PFSK-1 (cell line): ENCODE data around the gene UIMC1.

Experiments used
- FOXP2 ChIP-seq: optimal IDR thresholded peaks from 2 replicates; pipeline ENCODE3; 2011; ENCODE audit warnings: borderline replicate concordance, control low read depth, inconsistent platforms; ENCODE audit not compliant: insufficient read depth; ENCODE audit errors: extremely low read length, extremely low read depth
- POLR2AphosphoS5 ChIP-seq: IDR thresholded peaks from 2 replicates; pipeline ENCODE4 v1.6.1; 2012; ENCODE audit warnings: low read depth, mild to moderate bottlenecking, control low read depth, low read length, moderate library complexity
- SIN3A ChIP-seq: IDR thresholded peaks from 2 replicates; pipeline ENCODE4 v1.6.1; 2012; ENCODE audit warnings: mild to moderate bottlenecking, low read length, moderate library complexity, borderline replicate concordance; ENCODE audit not compliant: insufficient read depth
- TAF1 ChIP-seq: IDR thresholded peaks from 2 replicates; pipeline ENCODE4 v1.6.1; 2012; ENCODE audit warnings: low read length, control low read depth, borderline replicate concordance; ENCODE audit not compliant: insufficient read depth
- TF ChIP-seq, protein P1 (sequence below), 2 experiments: IDR thresholded peaks; 2 replicates each; pipeline versions ENCODE4 v1.6.1 to v1.8.0; 2011 to 2012; ENCODE audit warnings: low read depth in 2 of 2, low read length in 2 of 2, control low read depth in 1 of 2, inconsistent platforms in 1 of 2, mild to moderate bottlenecking in 1 of 2, moderate library complexity in 1 of 2; ENCODE audit not compliant: insufficient read depth in 1 of 2

- TF ChIP-seq TAF1 (no peak), FOXP2 (no peak), POLR2AphosphoS5 (no peak), SIN3A (no peak)
- TF ChIP-seq, protein P1, sequence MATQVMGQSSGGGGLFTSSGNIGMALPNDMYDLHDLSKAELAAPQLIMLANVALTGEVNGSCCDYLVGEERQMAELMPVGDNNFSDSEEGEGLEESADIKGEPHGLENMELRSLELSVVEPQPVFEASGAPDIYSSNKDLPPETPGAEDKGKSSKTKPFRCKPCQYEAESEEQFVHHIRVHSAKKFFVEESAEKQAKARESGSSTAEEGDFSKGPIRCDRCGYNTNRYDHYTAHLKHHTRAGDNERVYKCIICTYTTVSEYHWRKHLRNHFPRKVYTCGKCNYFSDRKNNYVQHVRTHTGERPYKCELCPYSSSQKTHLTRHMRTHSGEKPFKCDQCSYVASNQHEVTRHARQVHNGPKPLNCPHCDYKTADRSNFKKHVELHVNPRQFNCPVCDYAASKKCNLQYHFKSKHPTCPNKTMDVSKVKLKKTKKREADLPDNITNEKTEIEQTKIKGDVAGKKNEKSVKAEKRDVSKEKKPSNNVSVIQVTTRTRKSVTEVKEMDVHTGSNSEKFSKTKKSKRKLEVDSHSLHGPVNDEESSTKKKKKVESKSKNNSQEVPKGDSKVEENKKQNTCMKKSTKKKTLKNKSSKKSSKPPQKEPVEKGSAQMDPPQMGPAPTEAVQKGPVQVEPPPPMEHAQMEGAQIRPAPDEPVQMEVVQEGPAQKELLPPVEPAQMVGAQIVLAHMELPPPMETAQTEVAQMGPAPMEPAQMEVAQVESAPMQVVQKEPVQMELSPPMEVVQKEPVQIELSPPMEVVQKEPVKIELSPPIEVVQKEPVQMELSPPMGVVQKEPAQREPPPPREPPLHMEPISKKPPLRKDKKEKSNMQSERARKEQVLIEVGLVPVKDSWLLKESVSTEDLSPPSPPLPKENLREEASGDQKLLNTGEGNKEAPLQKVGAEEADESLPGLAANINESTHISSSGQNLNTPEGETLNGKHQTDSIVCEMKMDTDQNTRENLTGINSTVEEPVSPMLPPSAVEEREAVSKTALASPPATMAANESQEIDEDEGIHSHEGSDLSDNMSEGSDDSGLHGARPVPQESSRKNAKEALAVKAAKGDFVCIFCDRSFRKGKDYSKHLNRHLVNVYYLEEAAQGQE (IDR thresholded peaks at IDR 0.05; ENCODE audit: insufficient read depth in 1 of 2, low read depth in 2 of 2, low read length in 2 of 2): no peak
Measured at GRCh38 chr5:176881816-176882566, 124.6 kb downstream of the UIMC1 start.
